ENCODE measurements around the gene TEKTIP1.

- TF ChIP-seq CTCF (IDR thresholded peaks at IDR 0.05) (no peak), POLR2A (IDR thresholded peaks at IDR 0.05) (no peak)
Measured at GRCh38 chr19:3548606-3549005, 9.6 kb downstream of the TEKTIP1 start.
